HG02588 (cell line): Measurements from ENCODE around the gene EVI5L.
"Not testable (repeated sequence)": the region's sequence is repeated elsewhere in the genome, so short reads cannot be mapped to it uniquely, and the experiment has no call there.

Source experiments
- ATAC-seq: cut with Tn5 transposase; IDR thresholded peaks from one replicate; pipeline ENCODE4 v1.9.1; 2021; ENCODE audit warnings: mild to moderate bottlenecking, moderate library complexity; ENCODE audit not compliant: unreplicated experiment

The EVI5L gene

DNA sequence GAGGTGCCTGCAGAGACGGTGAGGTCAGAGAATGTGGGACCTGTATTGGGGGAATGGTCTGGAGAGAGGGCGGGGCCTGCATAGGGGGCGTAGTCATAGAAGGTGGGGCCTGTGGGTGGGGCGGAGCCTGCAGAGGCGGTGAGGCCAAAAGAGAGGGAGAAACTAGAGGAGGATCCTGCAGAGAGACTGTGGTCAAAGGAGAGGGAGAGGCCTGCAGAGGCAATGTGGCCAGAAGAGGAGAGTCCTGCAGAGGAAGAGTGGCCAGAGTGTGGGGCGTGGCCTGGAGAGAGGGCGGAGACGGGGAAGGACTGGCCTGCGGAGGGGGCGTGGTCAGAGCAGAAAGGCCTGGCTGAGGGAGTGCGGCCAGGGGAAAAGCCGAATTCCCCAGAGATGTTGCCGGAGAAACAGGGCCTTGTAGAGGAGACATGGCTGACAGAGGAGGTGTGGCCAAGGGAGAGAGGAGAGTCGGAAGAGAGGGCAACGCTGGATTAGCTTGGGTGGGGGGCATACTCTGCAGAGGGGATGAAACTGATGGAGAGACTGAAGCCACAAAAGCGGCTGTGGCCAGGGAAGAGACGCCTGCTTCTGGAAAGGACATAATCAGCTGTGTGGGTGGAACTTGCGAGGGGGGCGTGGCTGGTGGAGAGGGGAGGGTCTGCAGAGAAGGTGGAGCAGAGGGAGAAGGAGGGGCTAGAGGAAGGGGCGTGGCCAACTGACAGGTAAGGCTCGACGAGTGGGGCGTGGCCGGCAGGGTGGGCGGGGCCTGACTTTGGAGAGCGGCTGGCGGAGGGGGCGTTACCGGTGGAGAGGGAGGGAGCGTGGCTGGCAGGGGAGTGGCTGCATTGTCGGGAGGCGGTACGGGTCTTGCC, 41.7 kb downstream of the EVI5L start:
- ATAC-seq, result no peak

DNA sequence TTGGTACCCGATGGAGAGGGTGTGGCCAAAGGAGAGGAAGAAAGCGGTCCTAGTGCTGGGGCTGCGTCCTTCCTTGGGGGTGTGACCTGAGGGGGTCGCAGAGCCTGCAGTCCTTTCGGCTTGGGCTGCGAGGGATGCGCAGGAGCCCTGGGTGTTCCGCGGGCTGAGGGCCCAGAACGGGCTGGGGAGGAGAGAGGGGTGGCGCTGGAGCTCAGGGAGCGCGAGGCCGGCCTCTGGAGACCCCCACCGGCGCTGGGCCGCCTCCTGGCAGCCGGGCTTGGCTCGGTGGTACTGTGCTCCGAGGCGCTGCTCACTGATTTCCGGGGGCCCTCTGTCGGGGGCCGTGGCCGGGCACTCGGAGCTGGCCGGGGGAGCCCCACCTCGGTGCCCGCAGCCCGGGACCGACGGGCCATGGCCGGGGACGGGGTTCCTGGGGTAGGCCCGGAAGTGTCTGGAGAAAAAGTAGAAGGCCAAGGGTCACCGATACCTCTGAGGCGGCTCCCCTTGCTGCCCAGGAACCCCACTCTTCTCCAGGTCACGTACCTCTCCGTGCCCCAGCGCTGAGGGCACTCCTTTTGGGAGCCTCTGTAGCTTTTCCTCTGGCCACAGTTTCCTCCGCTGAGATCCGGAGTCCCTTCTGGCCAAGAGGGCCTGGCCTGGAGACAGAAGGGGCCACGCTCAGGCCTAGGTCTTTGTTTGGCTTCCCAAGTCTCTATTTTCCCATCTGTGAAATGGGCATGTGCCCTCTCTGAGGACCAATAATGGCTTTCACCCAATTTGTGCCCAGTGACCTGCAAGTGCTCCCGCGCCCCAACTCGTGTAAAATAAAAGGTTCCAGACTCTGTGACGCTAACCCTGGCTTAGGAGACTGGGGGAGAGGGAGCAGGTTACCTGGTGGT, 42.5 kb downstream of the EVI5L start:
- ATAC-seq, result no peak

DNA sequence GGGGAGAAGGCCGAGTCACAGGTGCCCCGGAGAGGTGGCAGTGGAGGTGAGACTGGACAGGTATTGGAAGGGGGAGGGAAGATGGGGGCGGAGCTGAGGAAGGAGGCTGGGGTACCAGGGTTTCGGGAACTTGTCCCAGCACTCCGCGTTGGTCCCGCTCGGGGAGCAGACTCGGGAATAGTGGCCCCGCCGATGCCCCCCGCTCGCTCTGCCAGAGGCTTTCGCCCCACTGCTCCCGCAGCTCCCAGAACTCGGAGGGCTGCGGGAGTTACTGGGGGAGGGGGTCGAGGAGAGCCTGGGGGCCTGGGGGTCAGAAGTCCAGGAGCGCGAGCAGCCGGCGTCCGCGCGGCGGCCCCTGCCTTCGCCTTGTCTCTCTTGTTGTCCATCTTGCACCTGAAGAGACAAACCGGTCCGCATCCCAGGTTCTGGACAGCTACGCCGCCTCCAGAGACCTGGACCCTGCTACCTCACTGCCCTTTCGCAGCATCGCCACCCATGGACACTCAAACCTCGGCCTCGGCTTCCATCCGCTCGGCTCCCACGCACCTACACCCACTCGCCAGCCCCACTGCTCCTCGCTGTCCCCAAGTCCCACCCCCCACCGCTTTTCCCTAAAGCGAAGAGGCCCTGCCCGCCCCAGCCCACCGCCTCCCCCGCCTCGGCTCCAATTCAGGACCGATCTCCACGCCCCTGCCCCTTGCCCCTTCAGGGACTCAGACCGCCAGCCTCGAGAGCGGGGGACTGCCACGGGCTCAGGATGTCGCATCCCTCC, 43.5 kb downstream of the EVI5L start:
- ATAC-seq, result no peak

DNA sequence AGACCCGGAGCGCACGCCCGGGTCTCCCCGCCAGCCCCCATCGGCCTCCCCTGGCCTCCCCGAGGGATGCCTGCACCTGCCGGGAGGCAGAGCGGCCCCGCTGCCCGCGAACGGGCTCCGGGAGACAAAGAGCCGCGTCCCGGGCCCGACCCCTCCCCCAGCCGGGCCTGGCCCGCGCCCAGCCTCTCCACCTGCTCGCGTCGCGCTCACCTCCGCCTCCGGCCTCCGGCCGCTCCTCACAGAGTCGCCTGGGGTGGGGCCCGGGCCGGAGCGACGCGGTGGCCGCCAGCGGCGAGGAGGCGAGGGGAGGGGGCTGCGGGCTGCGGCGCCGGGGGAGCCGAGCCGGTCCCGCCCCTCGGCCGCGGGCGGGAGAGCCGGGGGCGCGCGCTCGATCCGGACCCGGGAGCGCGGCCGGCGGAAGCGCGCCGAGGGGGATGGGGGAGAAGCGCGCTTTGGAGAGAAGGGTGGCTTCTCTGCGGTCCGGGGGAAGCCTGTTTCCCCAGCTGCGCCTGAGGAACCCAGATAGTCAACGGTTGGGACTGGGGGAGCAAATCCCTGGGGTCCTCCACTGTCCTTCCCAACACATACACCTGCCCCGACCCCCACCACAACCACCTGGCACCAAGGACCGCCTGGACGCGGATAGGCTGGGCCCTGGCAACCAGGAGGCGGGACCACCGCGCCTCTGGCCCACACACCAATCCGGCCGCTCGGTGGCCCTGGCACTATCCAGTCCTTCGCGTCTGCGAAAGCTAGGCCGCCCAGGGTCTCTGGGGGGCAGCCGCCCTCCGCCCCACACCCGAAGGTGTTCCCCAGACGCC, 44.3 kb downstream of the EVI5L start, which contains the start of gene PRR36:
Gene PRR36 (minus strand): TSS at position 315 of the 821 bp plus-strand sequence. CDS start 701 bp downstream, outside the sequence.
- ATAC-seq, result no peak

DNA sequence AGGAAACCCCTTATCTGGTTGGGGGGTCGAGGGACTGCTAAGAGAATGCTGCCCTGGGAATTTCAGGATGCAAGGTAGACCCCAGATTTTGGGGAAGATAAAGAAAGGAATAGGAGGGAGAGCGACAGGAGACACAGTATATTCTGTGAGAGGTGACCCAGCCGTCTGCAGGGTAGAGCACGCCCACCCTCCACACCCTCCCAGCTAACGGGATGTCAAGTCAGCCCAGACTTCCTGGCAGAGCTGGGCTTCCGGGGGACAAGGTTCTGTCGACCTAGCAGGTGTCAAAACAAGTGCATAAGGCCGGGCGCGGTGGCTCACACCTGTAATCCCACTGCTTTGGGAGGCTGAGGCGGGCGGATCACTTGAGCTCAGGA, 44.9 kb downstream of the EVI5L start:
- no peak for ATAC-seq

DNA sequence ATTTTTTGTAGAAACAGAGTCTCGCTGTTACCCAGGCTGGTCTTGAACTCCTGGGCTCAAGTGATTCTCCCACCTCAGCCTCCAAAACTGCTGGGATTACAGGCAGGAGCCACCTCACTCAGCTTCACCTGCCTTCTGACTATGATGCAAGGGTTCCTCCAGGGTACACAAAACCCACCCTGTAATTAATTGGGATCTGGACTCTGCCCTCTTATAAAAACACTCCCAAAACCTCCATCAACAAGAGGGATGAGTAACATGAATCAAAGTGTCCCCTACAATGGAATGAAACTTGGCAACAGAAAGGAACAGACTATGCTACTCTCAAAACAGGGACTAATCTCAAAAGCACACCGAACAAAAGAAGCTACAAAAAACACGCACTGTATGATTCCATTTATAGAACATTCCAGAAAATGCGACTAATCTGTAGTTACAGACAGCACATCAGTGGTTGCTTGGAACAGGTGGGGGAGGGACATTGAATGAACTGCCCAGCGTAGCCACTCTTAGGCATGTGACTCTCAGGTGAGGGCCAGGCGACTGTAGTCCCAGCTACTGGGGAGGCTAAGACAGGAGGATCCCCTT, 47.3 kb downstream of the EVI5L start:
- ATAC-seq, result no peak

DNA sequence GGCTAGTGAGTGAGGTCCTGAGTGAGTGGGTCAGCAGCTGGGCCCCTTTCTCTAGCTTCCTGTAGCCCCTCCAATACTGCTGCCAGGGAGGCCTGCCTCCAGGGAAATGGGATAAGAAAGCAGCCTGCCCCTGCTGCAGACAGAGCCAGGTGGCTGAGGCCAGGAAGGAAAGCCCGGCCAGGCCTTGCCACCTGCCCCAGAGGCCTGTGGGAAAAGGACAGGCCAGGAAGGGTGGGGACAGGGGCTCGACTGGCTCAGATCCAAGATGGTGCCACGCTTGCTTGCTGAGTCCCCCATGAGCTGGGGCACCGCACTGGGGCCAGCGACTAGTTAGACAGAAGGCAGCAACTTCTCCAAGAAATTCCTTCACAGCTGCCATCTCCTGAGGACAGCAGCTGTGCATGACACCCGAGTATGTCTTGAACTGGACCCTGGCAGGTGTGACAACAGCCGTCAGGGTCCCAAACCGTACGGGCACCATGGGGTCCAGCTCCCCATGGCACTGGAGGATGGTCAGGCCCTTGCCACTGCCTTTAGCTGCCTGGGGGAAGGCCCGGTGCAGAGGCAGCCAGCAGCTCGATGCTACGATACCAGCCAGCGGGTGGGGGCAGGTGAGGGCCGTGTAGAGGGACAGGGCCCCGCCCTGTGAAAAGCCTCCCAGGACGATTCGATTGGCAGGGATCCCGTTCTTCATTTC, 49.2 kb downstream of the EVI5L start:
- ATAC-seq, result no peak

DNA sequence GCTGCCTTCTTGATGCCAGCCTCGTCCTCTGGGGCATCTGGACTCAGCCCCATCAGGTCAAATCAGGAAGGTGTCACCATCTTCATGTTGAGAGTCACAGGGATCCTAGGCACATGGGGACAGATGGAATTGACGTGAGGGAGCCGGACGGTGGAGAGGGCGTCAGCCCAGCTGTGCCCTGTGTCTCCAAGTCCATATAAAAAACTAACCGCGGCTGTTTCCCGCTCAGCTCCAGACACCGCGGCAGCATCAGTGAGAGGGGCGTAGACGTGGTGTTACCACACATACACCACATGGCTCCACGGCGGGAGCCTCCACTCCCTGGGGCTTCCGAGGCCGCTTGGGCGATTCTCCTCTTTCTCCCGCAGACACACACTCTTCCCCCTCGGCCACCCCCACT, 49.8 kb downstream of the EVI5L start:
- no peak for ATAC-seq

DNA sequence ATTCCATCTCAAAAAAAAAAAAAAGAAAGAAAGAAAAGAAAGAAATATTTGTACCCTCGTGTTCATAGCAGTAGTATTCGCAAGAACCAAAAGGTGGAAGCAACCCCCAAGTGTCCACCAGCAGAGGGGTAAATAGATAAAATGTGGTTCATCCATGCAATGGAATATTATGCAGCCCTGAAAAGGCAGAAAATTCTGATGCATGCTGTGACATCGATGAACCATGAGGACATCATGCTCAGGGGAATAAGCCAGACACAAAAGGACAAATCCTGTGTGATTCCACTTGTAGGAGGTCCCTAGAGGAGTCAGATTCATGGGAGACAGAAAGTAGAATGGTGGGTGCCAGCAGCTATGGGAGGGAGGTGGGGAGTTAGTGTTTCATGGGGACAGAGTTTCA, 51.9 kb downstream of the EVI5L start:
- ATAC-seq, result no peak

DNA sequence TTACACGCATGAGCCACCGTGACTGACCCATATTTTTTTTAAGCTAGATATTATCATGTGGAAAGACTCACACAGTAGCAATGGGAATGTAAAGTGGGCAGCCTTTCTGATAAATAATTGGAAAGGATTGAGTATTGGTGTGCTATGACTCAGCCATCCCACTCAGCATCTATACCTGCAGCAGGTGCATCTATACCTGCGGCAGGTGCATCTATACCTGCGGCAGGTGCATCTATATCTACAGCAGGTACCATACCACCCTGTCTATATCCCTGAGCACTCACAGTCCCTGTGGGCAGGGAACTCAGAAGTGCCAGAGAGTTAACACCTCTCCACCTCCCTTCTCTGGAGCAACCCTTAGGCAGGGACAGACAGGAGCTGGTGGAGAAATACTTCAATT, 53.1 kb downstream of the EVI5L start:
- no peak for ATAC-seq

DNA sequence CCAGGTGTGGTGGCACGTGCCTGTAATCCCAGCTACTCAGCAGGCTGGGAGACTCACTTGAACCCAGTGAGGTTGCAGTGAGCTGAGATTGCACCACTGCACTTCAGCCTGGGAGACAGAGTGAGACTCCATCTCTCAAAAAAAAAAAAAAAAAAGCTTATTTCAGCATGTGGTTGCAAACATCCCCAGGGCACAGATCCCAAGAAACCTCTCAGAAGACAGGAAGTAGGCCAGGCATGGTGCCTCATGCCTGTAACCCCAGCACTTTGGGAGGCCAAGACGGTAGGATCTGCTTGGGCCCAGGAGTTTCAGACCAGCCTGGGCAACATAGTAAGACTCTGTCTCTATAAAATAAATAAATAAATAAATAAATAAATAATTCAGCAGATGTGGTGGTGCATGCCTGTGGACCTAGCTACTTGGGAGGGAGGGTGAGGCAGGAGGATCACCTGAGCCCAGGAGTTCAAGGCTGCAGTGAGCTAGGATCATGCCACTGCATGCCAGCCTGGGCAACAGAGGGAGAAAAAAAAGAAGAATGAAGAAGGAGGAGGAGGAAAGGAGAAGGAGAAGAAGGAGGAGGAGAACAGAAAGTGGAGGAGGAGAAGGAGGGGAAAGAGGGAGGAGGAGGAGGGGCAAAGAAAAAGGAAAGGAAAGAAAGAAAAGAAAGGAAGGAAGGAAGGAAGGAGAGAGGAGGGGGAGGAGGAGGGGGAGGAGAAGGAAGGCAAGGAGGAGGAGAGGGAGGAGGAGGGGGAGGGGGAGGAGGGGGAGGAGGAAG, 54.0 kb downstream of the EVI5L start:
- no peak for ATAC-seq

DNA sequence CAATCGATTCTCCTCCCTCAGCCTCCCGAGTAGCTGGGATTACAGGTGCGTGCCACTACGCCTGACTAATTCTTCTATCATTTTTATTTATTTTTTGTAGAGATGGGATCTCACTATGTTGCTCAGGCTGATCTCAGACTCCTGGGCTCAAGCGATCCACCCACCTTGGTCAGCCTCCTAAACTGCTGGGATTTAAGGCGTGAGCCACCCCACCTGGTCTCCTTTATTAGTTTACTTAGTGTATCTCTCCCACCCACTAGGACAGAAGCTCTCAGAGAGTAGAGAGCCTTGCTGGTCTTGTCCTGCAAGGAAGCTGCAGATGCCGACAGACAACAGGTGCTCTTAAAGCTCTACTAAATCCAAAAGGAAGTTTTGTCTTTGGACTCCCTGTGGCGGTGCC, 55.8 kb downstream of the EVI5L start:
- no peak for ATAC-seq

DNA sequence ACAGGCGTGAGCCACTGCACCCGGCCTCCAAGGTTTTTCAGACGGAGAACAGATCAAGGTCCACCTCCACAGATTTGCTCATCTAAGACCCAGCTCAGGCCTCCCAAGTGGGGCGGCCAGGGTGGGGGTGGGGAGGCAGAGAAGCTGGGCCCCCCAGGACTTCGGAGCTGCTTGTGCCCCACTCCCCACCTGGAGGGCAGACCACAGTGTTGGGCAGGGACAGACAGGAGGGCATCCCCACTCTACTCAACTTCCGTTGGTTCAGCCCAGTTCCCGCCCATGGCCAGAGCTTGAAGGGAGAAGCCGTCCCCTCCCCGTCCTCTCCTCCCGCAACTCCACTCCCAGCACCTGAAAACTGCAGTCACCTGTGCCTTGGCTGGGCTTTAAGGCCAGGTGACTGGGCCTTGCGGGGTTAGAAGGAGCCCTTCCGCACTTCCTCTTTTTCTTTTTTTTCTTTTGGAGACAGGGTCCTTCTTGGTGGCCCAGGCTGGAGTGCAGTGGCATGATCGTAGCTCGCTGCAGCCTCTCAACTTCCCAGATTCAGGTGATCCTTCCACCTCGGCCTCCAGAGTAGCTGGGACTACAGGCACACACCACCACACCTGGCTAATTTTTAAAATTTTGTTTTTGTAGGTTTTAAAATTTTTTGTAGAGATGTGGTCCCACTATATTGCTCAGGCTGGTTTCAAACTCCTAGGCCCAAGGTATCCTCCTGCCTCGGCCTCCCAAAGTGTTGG, 57.6 kb downstream of the EVI5L start:
- ATAC-seq, result no peak

DNA sequence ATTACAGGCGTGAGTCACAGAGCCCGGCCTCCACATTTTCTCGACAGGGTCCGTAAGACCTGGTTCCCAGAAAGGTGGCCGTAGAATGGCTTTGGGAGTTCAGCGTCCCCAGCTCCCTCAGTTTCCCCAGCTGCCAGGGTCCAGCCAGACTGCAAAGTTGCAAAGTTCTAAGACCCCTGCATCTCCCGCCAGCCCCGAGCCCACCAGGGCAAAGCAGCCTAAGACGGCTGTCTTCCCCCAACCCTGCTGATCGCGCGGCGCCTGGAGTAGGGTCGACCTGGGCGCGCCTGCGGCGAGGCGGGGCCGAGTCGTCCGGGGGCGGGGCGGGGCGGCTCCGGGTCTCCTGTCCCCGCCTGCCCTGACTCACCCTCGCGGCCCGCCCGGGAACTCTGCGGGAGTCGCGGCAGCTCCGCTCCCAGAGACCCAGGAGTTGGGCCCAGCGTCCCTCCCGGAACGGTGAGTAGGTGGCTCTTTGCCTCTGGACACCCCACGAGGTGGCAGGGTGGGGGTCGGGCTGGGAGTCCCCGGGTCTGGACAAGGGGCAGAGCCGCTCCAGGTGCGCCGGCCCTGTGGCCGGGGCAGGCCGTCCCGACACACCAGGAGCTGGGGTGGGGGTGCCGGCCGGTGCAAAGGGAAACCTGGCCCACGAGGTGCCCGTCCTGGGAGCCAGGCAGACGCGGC, 58.3 kb downstream of the EVI5L start, which contains the start of gene LRRC8E:
Gene LRRC8E (plus strand): TSS at position 366 of the 681 bp plus-strand sequence. CDS start 7,094 bp downstream, outside the sequence.
- no peak for ATAC-seq

DNA sequence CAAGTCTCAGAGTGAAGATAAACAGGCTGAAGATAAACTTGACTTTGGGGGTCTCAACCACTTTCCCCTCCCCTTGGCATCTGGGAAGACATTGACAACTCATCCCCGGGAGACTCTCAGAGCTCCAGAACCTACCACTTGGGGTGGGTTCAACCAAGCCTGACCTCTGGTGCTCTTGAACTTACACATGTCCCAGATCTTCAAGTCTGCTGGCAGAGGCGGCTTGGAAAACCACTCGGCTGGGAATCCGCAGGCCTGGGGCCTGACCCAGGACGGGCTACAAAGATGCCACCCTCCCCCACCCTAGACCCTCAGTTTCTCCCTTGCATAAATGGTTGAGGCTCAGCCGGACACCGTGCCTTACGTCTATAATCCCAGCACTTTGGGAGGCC, 58.8 kb downstream of the EVI5L start:
- ATAC-seq, result no peak

DNA sequence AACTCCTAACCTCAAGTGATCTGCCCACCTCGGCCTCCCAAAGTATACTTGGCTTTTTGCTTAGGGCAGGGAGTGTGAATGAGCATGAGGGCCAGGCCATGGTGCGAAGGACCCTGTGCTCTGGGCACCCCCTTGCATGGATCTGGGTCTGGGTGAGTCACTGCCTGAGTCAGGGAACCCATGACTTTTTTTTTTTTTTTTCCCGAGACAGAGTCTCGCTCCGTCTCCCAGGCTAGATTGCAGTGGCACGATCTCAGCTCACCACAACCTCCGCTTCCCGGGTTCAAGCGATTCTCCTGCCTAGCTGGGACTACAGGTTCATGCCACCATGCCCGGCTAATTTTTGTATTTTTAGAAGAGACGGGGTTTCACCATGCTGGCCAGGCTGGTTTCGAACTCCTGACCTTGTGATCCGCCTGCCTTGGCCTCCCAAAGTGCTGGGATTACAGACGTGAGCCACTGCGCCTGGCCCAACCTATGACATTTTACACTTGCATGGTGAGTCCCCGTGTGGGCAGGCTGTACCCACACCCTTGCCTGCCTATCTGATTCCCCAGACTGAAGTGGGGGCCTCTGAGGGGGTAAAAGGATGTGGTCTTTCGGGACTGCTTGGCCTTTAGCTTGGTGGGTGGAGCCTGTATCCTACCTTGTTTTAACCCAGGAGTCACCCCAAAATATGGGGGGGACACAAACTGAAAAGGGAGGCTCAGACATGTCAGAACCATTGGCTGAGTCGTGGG, 63.5 kb downstream of the EVI5L start:
- ATAC-seq, result not testable (repeated sequence)
